MCF 10A (cell line): ENCODE measurements around the gene RAD21L1. TPM values are rescaled to one million over a fixed set of nuclear protein-coding genes. Genes with fewer than 3 reads are reported as not detected.

Experiments
- BruUV-seq: library from RNA; stranded (reverse); fragments of 400-500 nt; replicated peaks from 2 replicates; lab custom pipeline; 2021; lab: Mats Ljungman, UMichigan
- CTCF ChIA-PET: fragments of 300-600 bp; sonication (Branson Sonifier 250); formaldehyde crosslinking; extraction: SDS; loops from one replicate; lab custom pipeline; 2021; ENCODE audit warnings: antibody characterized with exemption, inconsistent platforms; lab: Yijun Ruan, JAX
- POLR2A ChIA-PET: fragments of 300-600, 350-650 bp; sonication (Branson Sonifier 250); formaldehyde crosslinking; extraction: SDS; loops from one replicate; lab custom pipeline; 2020; ENCODE audit warnings: antibody characterized with exemption, inconsistent platforms; lab: Yijun Ruan, JAX
- DNase-seq: peaks from one replicate; pipeline ENCODE4 v3.0.0-alpha.2; 2018; ENCODE audit not compliant: unreplicated experiment
- H3K27ac Mint-ChIP-seq: one replicate; pipeline ENCODE4 v1.8.0; 2022; ENCODE audit warnings: mild to moderate bottlenecking, low read depth, mixed read lengths; ENCODE audit not compliant: unreplicated experiment
- H3K27me3 Mint-ChIP-seq: one replicate; pipeline ENCODE4 v1.8.0; 2022; ENCODE audit warnings: mixed read lengths; ENCODE audit not compliant: insufficient read depth, unreplicated experiment
- H3K36me3 Mint-ChIP-seq: one replicate; pipeline ENCODE4 v1.8.0; 2022; ENCODE audit warnings: mild to moderate bottlenecking, moderate library complexity, mixed read lengths; ENCODE audit not compliant: insufficient read depth, unreplicated experiment
- H3K4me1 Mint-ChIP-seq: one replicate; pipeline ENCODE4 v1.8.0; 2022; ENCODE audit warnings: mixed read lengths; ENCODE audit not compliant: insufficient read depth, unreplicated experiment
- H3K4me3 Mint-ChIP-seq: one replicate; pipeline ENCODE4 v1.8.0; 2022; ENCODE audit warnings: mild to moderate bottlenecking, moderate library complexity, mixed read lengths; ENCODE audit not compliant: unreplicated experiment
- H3K9me3 Mint-ChIP-seq: one replicate; pipeline ENCODE4 v1.8.0; 2022; ENCODE audit warnings: mixed read lengths; ENCODE audit not compliant: unreplicated experiment
- CTCF ChIP-seq: fragments of 200-600 bp; IDR thresholded peaks from one replicate; pipeline ENCODE4 v1.8.0; 2022; ENCODE audit warnings: antibody characterized with exemption, mild to moderate bottlenecking; ENCODE audit not compliant: unreplicated experiment
- intact Hi-C: fragments of 100-400 bp; cut with micrococcal nuclease; formaldehyde crosslinking; loops from 2 replicates; pipeline ENCODE4 v1.14.1; 2022
- total RNA-seq: library from RNA; stranded (reverse); gene quantifications from 2 replicates; pipeline ENCODE4 v1.2.3, GENCODE V29; 2022

The RAD21L1 gene
- total RNA-seq, 1 experiment from 2014 or later, result not detected

DNA sequence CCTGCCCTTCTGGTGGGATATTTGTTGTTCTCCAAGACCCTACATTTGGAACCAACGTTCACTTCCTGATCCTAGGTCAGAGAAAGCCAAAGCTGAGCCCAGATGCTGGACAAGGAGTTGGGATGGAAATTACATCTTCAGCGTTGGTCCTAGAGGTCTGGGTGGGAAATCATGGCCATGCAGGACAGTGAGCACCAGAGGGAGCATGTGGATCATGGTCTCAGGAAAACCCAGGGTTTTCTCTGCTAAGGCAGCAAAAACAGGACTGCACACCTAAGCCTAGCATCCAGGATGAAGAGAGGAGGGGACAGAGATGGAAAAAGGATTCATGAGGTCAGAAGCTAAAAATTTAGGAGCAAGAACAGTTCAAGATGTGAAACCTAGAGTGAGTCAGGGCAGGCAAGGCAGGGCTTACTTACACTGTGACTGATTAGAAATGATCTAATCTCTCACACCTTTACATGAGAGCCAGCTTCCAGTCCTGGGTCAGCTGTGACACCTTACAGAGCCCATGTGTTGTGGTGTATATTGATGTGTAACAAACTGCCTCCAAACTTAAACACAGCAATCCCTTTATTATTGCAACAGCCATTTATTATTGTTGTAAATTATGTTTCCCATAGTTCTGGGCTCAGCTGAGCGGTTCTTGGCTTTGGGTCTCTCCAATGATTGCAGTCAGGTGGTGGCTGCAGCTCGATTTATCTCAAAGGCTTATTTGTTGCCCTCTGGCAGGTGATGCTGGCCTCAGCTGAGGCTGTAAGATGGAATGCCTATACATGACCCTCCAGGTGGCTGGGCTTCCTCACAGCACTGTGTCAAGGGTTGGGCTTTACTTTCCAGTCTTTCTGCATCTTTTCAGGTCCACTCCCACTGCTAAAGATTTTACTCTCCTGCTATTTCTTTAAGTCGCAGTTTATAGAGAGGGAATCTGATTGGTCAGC, 16.1 kb upstream of the RAD21L1 start:
- intact Hi-C loops, result loop anchor here (5.0 to 10.0 kb wide), 2 partner anchors 225 to 252 kb away; no protein-coding TSS in a partner anchor
- ChIA-PET POLR2A (interaction anchor here (0.6 to 2.1 kb wide), 11 partner anchors 8 to 268 kb away, joined by 3 to 10 read pairs (median 3); partner anchors contain the start of genes PSMF1 and TMEM74B), CTCF (interaction anchor here (0.5 to 7.1 kb wide), 14 partner anchors 23 to 393 kb away, joined by 3 to 56 read pairs (median 3); no protein-coding TSS in a partner anchor)
- no peak for DNase-seq
- peaks cover 12% of the 10 kb centered on the region for H3K4me1 Mint-ChIP-seq
- no peak overlapping the region for H3K4me3 Mint-ChIP-seq
- BruUV-seq, result no TSS peak
- no peak for TF ChIP-seq CTCF
- H3K9me3 Mint-ChIP-seq, result no peaks in the 10 kb centered on the region
- no peak overlapping the region for H3K27ac Mint-ChIP-seq
- peaks cover 44% of the 10 kb centered on the region for H3K27me3 Mint-ChIP-seq
- no peaks in the 10 kb centered on the region for H3K36me3 Mint-ChIP-seq

DNA sequence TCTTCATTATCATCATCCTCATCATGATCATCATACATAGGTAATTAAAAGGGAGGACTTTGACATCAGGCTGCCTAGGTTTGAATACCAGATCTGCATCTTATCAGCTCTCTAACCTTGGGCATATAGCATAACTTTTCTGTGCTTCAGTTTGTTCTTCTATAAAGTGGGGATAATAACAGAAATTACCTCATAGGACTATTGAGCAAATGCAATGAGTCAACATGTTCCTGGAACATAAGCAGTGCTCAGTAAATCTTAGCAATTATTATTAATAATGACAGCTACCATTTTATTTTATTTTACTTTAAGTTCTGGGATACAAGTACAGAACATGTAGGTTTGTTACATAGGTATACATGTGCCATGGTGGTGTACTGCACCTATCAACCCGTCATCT, 15.3 kb upstream of the RAD21L1 start:
- ChIA-PET CTCF (interaction anchor here (0.6 to 7.1 kb wide), 12 partner anchors 7 to 394 kb away, joined by 3 to 56 read pairs (median 4); partner anchors contain the start of gene C20orf202), POLR2A (interaction anchor here (0.9 to 1.6 kb wide), 6 partner anchors 11 to 115 kb away, joined by 3 to 5 read pairs (median 4); partner anchors contain the start of gene PSMF1)
- intact Hi-C loops, result loop anchor here (5.0 to 10.0 kb wide), 2 partner anchors 224 to 253 kb away; no protein-coding TSS in a partner anchor
- BruUV-seq, result no TSS peak
- DNase-seq, result no peak
- Mint-ChIP-seq H3K9me3 (no peaks in the 10 kb centered on the region), H3K4me3 (no peak overlapping the region), H3K27me3 (peaks cover 52% of the 10 kb centered on the region), H3K36me3 (no peaks in the 10 kb centered on the region), H3K27ac (no peak overlapping the region), H3K4me1 (peaks cover 19% of the 10 kb centered on the region)
- TF ChIP-seq CTCF, result no peak

DNA sequence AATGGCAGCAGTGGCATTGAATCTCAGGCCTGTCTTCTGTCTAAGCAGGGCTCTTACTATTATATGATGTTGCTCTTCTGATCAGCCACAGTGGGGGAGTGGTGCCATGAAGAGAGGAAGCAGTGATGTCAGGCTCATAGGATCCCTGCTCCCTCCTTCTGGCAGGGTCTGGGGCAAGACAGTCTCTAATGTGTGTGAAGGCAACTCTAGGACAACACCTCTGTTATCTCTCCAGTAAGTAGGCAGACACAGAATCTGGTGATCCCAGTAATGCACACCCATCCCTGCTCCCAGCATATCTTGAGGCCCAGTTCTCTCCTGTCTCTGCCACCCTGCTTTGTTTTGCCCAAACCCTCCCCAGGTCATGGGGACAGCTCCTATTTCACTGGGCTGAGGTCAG, 13.8 kb upstream of the RAD21L1 start:
- no peak for DNase-seq
- ChIA-PET POLR2A (interaction anchor here (1.6 kb wide), 1 partner anchor 12 kb away, joined by 5 read pairs; no protein-coding TSS in a partner anchor), CTCF (interaction anchor here (0.6 to 7.1 kb wide), 17 partner anchors 9 to 690 kb away, joined by 3 to 56 read pairs (median 5); partner anchors contain the start of genes C20orf202 and FAM110A)
- no TSS peak for BruUV-seq
- peaks cover 20% of the 10 kb centered on the region for H3K4me1 Mint-ChIP-seq
- TF ChIP-seq CTCF, result no peak
- H3K4me3 Mint-ChIP-seq, result no peak overlapping the region
- intact Hi-C loops, result loop anchor here (2.0 to 10.0 kb wide), 3 partner anchors 103 to 255 kb away; no protein-coding TSS in a partner anchor
- no peak overlapping the region for H3K27ac Mint-ChIP-seq
- H3K27me3 Mint-ChIP-seq, result peaks cover 52% of the 10 kb centered on the region
- H3K9me3 Mint-ChIP-seq, result no peaks in the 10 kb centered on the region
- H3K36me3 Mint-ChIP-seq, result no peaks in the 10 kb centered on the region
